GM23338 (cell line): ENCODE data around the gene NLGN4X. TPM values are rescaled to one million over a fixed set of nuclear protein-coding genes. Genes with fewer than 3 reads are reported as not detected.

ENCODE experiments used
- ATAC-seq: fragments of 200-7000 bp; cut with Tn5 transposase; 3 replicates; pipeline ENCODE4 v1.9.1; 2020
- DNase-seq: peaks from one replicate; pipeline ENCODE4 v3.0.0-alpha.2; 2015; ENCODE audit warnings: low spot score
- H2AFZ ChIP-seq: fragments of 200-600 bp; sonication (generic); 2 replicates; pipeline ENCODE4 v1.8.0; 2016; ENCODE audit warnings: antibody characterized with exemption, mild to moderate bottlenecking, moderate library complexity
- H3F3A ChIP-seq: fragments of 200-600 bp; sonication (generic); replicated peaks from 2 replicates; pipeline ENCODE4 v1.8.0; 2017; ENCODE audit warnings: antibody characterized with exemption, mixed run types, low read depth
- H3K27ac ChIP-seq: fragments of 200-600 bp; sonication (generic); 2 replicates; pipeline ENCODE4 v1.6.1; 2016; ENCODE audit warnings: low read depth
- H3K27me3 ChIP-seq: fragments of 200-600 bp; sonication (generic); 2 replicates; pipeline ENCODE4 v1.8.0; 2016; ENCODE audit warnings: mild to moderate bottlenecking, mixed run types, moderate library complexity; ENCODE audit not compliant: insufficient read depth
- H3K36me3 ChIP-seq: fragments of 200-600 bp; sonication (generic); 2 replicates; pipeline ENCODE4 v1.8.0; 2016; ENCODE audit warnings: mild to moderate bottlenecking; ENCODE audit not compliant: insufficient read depth
- H3K4me1 ChIP-seq: fragments of 200-600 bp; sonication (generic); 2 replicates; pipeline ENCODE4 v1.8.0; 2016; ENCODE audit warnings: mild to moderate bottlenecking, moderate library complexity; ENCODE audit not compliant: insufficient read depth
- H3K4me2 ChIP-seq: fragments of 200-600 bp; sonication (generic); 2 replicates; pipeline ENCODE4 v1.7.1; 2017; ENCODE audit warnings: mixed run types
- H3K4me3 ChIP-seq: fragments of 200-600 bp; sonication (generic); 2 replicates; pipeline ENCODE4 v1.6.1; 2016; ENCODE audit warnings: mixed run types
- H3K79me2 ChIP-seq: fragments of 200-600 bp; sonication (generic); replicated peaks from 2 replicates; pipeline ENCODE4 v1.8.0; 2017; ENCODE audit warnings: mild to moderate bottlenecking; ENCODE audit not compliant: insufficient read depth
- H3K9me2 ChIP-seq: fragments of 200-600 bp; sonication (generic); 2 replicates; pipeline ENCODE4 v1.8.0; 2017; ENCODE audit not compliant: insufficient read depth
- H4K20me1 ChIP-seq: fragments of 200-600 bp; sonication (generic); replicated peaks from 2 replicates; pipeline ENCODE4 v1.8.0; 2017; ENCODE audit warnings: mild to moderate bottlenecking; ENCODE audit not compliant: insufficient read depth
- H3K27ac Mint-ChIP-seq: 2 replicates; pipeline ENCODE4 v1.8.0; 2020; ENCODE audit warnings: inconsistent platforms, mild to moderate bottlenecking, moderate library complexity, mixed read lengths
- H3K27me3 Mint-ChIP-seq: 3 replicates; pipeline ENCODE4 v1.8.0; 2022; ENCODE audit warnings: low read depth, mild to moderate bottlenecking, moderate library complexity, mixed read lengths, inconsistent platforms; ENCODE audit not compliant: insufficient read depth, poor library complexity
- H3K36me3 Mint-ChIP-seq: 3 replicates; pipeline ENCODE4 v1.8.0; 2021; ENCODE audit warnings: low read depth, mild to moderate bottlenecking, inconsistent platforms, moderate library complexity, mixed read lengths
- H3K4me1 Mint-ChIP-seq: 3 replicates; pipeline ENCODE4 v1.8.0; 2020; ENCODE audit warnings: mild to moderate bottlenecking, inconsistent platforms, mixed read lengths
- H3K4me3 Mint-ChIP-seq: 3 replicates; pipeline ENCODE4 v1.8.0; 2021; ENCODE audit warnings: moderate library complexity, mild to moderate bottlenecking, inconsistent platforms, mixed read lengths
- H3K9me3 Mint-ChIP-seq: 3 replicates; pipeline ENCODE4 v1.8.0; 2020; ENCODE audit warnings: moderate library complexity, mild to moderate bottlenecking, inconsistent platforms, mixed read lengths
- CREB1 ChIP-seq: fragments of 250-450 bp; sonication (Bioruptor Pico); IDR thresholded peaks from 2 replicates; pipeline ENCODE4 v1.5.0; 2020; ENCODE audit warnings: low read depth, mild to moderate bottlenecking, moderate library complexity
- EZH2 ChIP-seq: fragments of 200-600 bp; sonication (generic); IDR thresholded peaks from one replicate; pipeline ENCODE4 v1.8.0; 2017; ENCODE audit warnings: antibody characterized with exemption, mild to moderate bottlenecking, low read depth; ENCODE audit not compliant: unreplicated experiment
- EZH2phosphoT487 ChIP-seq: fragments of 200-600 bp; sonication (generic); IDR thresholded peaks from one replicate; pipeline ENCODE4 v1.8.1; 2018; ENCODE audit warnings: antibody characterized with exemption; ENCODE audit not compliant: unreplicated experiment
- JUNB ChIP-seq: IDR thresholded peaks from one replicate; pipeline ENCODE4 v1.6.1; 2016; ENCODE audit warnings: antibody characterized with exemption; ENCODE audit not compliant: unreplicated experiment
- NANOG ChIP-seq: IDR thresholded peaks from 2 replicates; pipeline ENCODE4 v1.6.1; 2016; ENCODE audit warnings: antibody characterized with exemption, borderline replicate concordance
- POLR2AphosphoS5 ChIP-seq: IDR thresholded peaks from 2 replicates; pipeline ENCODE4 v1.6.1; 2016; ENCODE audit warnings: antibody characterized with exemption, low read depth
- STAT1 ChIP-seq: IDR thresholded peaks from one replicate; pipeline ENCODE4 v1.6.1; 2016; ENCODE audit warnings: antibody characterized with exemption; ENCODE audit not compliant: unreplicated experiment
- ZNF114 ChIP-seq: fragments of 250-450 bp; sonication (Bioruptor Pico); IDR thresholded peaks from 2 replicates; pipeline ENCODE4 v1.5.0; 2020; ENCODE audit warnings: mild to moderate bottlenecking, moderate library complexity
- ZNF331 ChIP-seq: fragments of 250-450 bp; sonication (Bioruptor Pico); IDR thresholded peaks from 2 replicates; pipeline ENCODE4 v1.5.0; 2020; ENCODE audit warnings: low read depth, mild to moderate bottlenecking, moderate library complexity
- polyA plus RNA-seq: library from polyadenylated mRNA; unstranded; fragments of >200 nt; fragmentation: Nextera tagmentation; extraction: Ambion mirVana; gene quantifications from 2 replicates; pipeline ENCODE4 v1.2.1, GENCODE V29; 2016
- total RNA-seq: library from RNA; depleted of rRNA; stranded (reverse); fragments of >200 nt; shearing (Covaris generic); gene quantifications from 2 replicates; pipeline ENCODE4 v1.2.3, GENCODE V29; 2014
- TF ChIP-seq, protein P1 (sequence below), 2 experiments: fragments of 200-600 bp in 1 of 2; sonication (generic) in 1 of 2; conservative IDR thresholded peaks; 2 replicates each; pipeline versions ENCODE4 v1.5.1 to v1.6.1; 2016 to 2017; ENCODE audit warnings: antibody characterized with exemption in 2 of 2, low read depth in 2 of 2, mild to moderate bottlenecking in 2 of 2, moderate library complexity in 1 of 2
- TF ChIP-seq, protein P2 (sequence below): fragments of 250-450 bp; sonication (Bioruptor Pico); IDR thresholded peaks from 2 replicates; pipeline ENCODE4 v1.5.0; 2020; ENCODE audit warnings: mild to moderate bottlenecking, moderate library complexity
- TF ChIP-seq, protein P3 (sequence below): IDR thresholded peaks from one replicate; pipeline ENCODE4 v1.6.1; 2018; ENCODE audit warnings: antibody characterized with exemption; ENCODE audit not compliant: unreplicated experiment
- TF ChIP-seq, protein P4 (sequence below): IDR thresholded peaks from 2 replicates; pipeline ENCODE4 v1.6.1; 2016; ENCODE audit warnings: antibody characterized with exemption

NLGN4X gene
- total and polyA plus RNA-seq, 2 experiments from 2014 or later, result 36.0 to 86.5 TPM

DNA sequence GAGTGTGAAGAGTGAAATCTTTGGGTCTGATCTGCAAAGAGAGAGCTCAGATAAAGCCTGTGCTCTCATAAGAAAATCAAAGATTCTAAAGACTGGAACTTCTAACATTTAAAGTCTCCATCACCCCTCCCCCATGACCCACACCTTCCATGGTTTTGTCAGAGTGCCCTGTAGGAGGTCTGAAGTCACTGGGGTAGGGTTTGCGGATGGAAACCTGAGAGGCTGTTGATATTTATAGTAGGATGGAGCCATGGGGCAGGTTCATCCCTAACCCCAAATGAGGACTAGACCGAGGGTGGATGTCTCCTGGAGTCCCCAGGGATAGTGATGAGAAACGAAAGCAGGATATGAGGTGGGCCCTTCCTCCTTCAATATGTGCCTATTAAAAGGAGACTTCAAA is 28.4 kb upstream of the NLGN4X start:
- Mint-ChIP-seq H3K27me3 (no peaks in the 10 kb centered on the region), H3K36me3 (no peaks in the 10 kb centered on the region), H3K9me3 (peaks cover 3% of the 10 kb centered on the region; the same call in 1 of the 3 replicates), H3K4me3 (no peak overlapping the region), H3K27ac (no peak overlapping the region), H3K4me1 (peaks cover 13% of the 10 kb centered on the region)
- H3K4me3 ChIP-seq, result no peak overlapping the region
- no peak for DNase-seq
- H3K4me1 ChIP-seq, result no peaks in the 10 kb centered on the region
- H3K79me2 ChIP-seq, result no peaks in the 10 kb centered on the region
- no peak for TF ChIP-seq EZH2
- TF ChIP-seq, protein P1, sequence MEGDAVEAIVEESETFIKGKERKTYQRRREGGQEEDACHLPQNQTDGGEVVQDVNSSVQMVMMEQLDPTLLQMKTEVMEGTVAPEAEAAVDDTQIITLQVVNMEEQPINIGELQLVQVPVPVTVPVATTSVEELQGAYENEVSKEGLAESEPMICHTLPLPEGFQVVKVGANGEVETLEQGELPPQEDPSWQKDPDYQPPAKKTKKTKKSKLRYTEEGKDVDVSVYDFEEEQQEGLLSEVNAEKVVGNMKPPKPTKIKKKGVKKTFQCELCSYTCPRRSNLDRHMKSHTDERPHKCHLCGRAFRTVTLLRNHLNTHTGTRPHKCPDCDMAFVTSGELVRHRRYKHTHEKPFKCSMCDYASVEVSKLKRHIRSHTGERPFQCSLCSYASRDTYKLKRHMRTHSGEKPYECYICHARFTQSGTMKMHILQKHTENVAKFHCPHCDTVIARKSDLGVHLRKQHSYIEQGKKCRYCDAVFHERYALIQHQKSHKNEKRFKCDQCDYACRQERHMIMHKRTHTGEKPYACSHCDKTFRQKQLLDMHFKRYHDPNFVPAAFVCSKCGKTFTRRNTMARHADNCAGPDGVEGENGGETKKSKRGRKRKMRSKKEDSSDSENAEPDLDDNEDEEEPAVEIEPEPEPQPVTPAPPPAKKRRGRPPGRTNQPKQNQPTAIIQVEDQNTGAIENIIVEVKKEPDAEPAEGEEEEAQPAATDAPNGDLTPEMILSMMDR (conservative IDR thresholded peaks at IDR 0.05; ENCODE audit: low read depth in 2 of 2), result no peak
- TF ChIP-seq, protein P2, sequence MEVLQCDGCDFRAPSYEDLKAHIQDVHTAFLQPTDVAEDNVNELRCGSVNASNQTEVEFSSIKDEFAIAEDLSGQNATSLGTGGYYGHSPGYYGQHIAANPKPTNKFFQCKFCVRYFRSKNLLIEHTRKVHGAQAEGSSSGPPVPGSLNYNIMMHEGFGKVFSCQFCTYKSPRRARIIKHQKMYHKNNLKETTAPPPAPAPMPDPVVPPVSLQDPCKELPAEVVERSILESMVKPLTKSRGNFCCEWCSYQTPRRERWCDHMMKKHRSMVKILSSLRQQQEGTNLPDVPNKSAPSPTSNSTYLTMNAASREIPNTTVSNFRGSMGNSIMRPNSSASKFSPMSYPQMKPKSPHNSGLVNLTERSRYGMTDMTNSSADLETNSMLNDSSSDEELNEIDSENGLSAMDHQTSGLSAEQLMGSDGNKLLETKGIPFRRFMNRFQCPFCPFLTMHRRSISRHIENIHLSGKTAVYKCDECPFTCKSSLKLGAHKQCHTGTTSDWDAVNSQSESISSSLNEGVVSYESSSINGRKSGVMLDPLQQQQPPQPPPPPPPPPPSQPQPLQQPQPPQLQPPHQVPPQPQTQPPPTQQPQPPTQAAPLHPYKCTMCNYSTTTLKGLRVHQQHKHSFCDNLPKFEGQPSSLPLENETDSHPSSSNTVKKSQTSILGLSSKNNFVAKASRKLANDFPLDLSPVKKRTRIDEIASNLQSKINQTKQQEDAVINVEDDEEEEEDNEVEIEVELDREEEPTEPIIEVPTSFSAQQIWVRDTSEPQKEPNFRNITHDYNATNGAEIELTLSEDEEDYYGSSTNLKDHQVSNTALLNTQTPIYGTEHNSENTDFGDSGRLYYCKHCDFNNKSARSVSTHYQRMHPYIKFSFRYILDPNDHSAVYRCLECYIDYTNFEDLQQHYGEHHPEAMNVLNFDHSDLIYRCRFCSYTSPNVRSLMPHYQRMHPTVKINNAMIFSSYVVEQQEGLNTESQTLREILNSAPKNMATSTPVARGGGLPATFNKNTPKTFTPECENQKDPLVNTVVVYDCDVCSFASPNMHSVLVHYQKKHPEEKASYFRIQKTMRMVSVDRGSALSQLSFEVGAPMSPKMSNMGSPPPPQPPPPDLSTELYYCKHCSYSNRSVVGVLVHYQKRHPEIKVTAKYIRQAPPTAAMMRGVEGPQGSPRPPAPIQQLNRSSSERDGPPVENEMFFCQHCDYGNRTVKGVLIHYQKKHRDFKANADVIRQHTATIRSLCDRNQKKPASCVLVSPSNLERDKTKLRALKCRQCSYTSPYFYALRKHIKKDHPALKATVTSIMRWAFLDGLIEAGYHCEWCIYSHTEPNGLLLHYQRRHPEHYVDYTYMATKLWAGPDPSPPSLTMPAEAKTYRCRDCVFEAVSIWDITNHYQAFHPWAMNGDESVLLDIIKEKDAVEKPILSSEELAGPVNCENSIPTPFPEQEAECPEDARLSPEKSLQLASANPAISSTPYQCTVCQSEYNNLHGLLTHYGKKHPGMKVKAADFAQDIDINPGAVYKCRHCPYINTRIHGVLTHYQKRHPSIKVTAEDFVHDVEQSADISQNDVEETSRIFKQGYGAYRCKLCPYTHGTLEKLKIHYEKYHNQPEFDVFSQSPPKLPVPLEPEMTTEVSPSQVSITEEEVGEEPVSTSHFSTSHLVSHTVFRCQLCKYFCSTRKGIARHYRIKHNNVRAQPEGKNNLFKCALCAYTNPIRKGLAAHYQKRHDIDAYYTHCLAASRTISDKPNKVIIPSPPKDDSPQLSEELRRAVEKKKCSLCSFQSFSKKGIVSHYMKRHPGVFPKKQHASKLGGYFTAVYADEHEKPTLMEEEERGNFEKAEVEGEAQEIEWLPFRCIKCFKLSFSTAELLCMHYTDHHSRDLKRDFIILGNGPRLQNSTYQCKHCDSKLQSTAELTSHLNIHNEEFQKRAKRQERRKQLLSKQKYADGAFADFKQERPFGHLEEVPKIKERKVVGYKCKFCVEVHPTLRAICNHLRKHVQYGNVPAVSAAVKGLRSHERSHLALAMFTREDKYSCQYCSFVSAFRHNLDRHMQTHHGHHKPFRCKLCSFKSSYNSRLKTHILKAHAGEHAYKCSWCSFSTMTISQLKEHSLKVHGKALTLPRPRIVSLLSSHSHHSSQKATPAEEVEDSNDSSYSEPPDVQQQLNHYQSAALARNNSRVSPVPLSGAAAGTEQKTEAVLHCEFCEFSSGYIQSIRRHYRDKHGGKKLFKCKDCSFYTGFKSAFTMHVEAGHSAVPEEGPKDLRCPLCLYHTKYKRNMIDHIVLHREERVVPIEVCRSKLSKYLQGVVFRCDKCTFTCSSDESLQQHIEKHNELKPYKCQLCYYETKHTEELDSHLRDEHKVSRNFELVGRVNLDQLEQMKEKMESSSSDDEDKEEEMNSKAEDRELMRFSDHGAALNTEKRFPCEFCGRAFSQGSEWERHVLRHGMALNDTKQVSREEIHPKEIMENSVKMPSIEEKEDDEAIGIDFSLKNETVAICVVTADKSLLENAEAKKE (CRISPR knock-in tag), result no peak
- TF ChIP-seq ZNF331 (CRISPR knock-in tag), result no peak
- TF ChIP-seq CREB1 (CRISPR knock-in tag), result no peak
- no peak for TF ChIP-seq POLR2AphosphoS5
- TF ChIP-seq NANOG, result no peak
- TF ChIP-seq, protein P3, sequence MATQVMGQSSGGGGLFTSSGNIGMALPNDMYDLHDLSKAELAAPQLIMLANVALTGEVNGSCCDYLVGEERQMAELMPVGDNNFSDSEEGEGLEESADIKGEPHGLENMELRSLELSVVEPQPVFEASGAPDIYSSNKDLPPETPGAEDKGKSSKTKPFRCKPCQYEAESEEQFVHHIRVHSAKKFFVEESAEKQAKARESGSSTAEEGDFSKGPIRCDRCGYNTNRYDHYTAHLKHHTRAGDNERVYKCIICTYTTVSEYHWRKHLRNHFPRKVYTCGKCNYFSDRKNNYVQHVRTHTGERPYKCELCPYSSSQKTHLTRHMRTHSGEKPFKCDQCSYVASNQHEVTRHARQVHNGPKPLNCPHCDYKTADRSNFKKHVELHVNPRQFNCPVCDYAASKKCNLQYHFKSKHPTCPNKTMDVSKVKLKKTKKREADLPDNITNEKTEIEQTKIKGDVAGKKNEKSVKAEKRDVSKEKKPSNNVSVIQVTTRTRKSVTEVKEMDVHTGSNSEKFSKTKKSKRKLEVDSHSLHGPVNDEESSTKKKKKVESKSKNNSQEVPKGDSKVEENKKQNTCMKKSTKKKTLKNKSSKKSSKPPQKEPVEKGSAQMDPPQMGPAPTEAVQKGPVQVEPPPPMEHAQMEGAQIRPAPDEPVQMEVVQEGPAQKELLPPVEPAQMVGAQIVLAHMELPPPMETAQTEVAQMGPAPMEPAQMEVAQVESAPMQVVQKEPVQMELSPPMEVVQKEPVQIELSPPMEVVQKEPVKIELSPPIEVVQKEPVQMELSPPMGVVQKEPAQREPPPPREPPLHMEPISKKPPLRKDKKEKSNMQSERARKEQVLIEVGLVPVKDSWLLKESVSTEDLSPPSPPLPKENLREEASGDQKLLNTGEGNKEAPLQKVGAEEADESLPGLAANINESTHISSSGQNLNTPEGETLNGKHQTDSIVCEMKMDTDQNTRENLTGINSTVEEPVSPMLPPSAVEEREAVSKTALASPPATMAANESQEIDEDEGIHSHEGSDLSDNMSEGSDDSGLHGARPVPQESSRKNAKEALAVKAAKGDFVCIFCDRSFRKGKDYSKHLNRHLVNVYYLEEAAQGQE, result no peak
- TF ChIP-seq ZNF114, result no peak
- TF ChIP-seq, protein P4, sequence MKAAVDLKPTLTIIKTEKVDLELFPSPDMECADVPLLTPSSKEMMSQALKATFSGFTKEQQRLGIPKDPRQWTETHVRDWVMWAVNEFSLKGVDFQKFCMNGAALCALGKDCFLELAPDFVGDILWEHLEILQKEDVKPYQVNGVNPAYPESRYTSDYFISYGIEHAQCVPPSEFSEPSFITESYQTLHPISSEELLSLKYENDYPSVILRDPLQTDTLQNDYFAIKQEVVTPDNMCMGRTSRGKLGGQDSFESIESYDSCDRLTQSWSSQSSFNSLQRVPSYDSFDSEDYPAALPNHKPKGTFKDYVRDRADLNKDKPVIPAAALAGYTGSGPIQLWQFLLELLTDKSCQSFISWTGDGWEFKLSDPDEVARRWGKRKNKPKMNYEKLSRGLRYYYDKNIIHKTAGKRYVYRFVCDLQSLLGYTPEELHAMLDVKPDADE, result no peak
- TF ChIP-seq STAT1, result no peak
- TF ChIP-seq JUNB, result no peak
- TF ChIP-seq EZH2phosphoT487, result no peak
- ATAC-seq, result peak; percentile 57
- no peaks in the 10 kb centered on the region for H4K20me1 ChIP-seq
- no peaks in the 10 kb centered on the region for H3K9me2 ChIP-seq
- no peaks in the 10 kb centered on the region for H3K36me3 ChIP-seq
- peak overlapping the region; percentile 49; the same call in 1 of the 2 replicates for H2AFZ ChIP-seq
- H3K27me3 ChIP-seq, result no peaks in the 10 kb centered on the region
- no peak overlapping the region for H3K4me2 ChIP-seq
- no peaks in the 10 kb centered on the region for H3F3A ChIP-seq
- H3K27ac ChIP-seq, result no peak overlapping the region
